Spleen (tissue), 11 donors: ENCODE measurements around the gene ARHGEF1. TPM values are rescaled to one million over a fixed set of nuclear protein-coding genes. Genes with fewer than 3 reads are reported as not detected.
A peak's percentile ranks its signal among the peaks of the same experiment; 100 is the strongest.

Experiments used
- DNase-seq: peaks from one replicate; pipeline ENCODE4 v3.0.0-alpha.2; 2020
- H3K27ac ChIP-seq, 8 donors: fragments of 200-600 bp; sonication (generic) in 7 of 8; 1 replicate in 4 of 8; 2 replicates in 4 of 8; pipeline versions ENCODE4 v1.5.0 to v1.8.0; 2016 to 2021; ENCODE audit warnings: inconsistent platforms in 4 of 8, mild to moderate bottlenecking in 4 of 8, moderate library complexity in 1 of 8
- H3K27me3 ChIP-seq, 7 donors: fragments of 200-600 bp; sonication (generic) in 6 of 7; replicated peaks in 1 of 7; 1 replicate in 4 of 7; 2 replicates in 3 of 7; pipeline versions ENCODE4 v1.5.0 to v1.8.0; 2016 to 2021; ENCODE audit warnings: inconsistent platforms in 3 of 7, mild to moderate bottlenecking in 1 of 7
- H3K36me3 ChIP-seq, 6 donors: fragments of 200-600 bp; sonication (generic) in 5 of 6; 1 replicate in 4 of 6; 2 replicates in 2 of 6; pipeline versions ENCODE4 v1.5.0 to v1.8.0; 2016 to 2021; ENCODE audit warnings: inconsistent platforms in 2 of 6
- H3K4me1 ChIP-seq, 6 donors: fragments of 200-600 bp; sonication (generic) in 5 of 6; 1 replicate in 3 of 6; 2 replicates in 3 of 6; pipeline versions ENCODE4 v1.5.0 to v1.8.0; 2016 to 2021; ENCODE audit warnings: inconsistent platforms in 3 of 6
- H3K4me3 ChIP-seq, 8 donors: fragments of 200-600 bp; sonication (generic) in 7 of 8; 1 replicate in 4 of 8; 2 replicates in 4 of 8; pipeline versions ENCODE4 v1.5.0 to v1.8.0; 2016 to 2021; ENCODE audit warnings: inconsistent platforms in 4 of 8, mild to moderate bottlenecking in 4 of 8, moderate library complexity in 2 of 8
- H3K9me3 ChIP-seq, 8 donors: fragments of 200-600 bp; sonication (generic) in 7 of 8; 1 replicate in 4 of 8; 2 replicates in 4 of 8; pipeline versions ENCODE4 v1.5.0 to v1.8.0; 2016 to 2021; ENCODE audit warnings: inconsistent platforms in 4 of 8
- CTCF ChIP-seq, 11 experiments: fragments of 200-600 bp in 7 of 11; fragments of 450-650 bp in 4 of 11; sonication (generic) in 4 of 11; IDR thresholded peaks in 8 of 11; conservative IDR thresholded peaks in 3 of 11; 1 replicate in 7 of 11; 2 replicates in 4 of 11; pipeline versions ENCODE4 v1.4.0 to v1.8.0; 2016 to 2021; ENCODE audit warnings: antibody characterized with exemption in 11 of 11, inconsistent platforms in 4 of 11, mild to moderate bottlenecking in 1 of 11
- POLR2A ChIP-seq, 3 donors: fragments of 450-650 bp; IDR thresholded peaks; one replicate each; pipeline ENCODE4 v1.5.1; 2017; ENCODE audit warnings: antibody characterized with exemption in 3 of 3, mild to moderate bottlenecking in 1 of 3
- POLR2AphosphoS5 ChIP-seq, 3 donors: sonication (generic); formaldehyde crosslinking; IDR thresholded peaks; one replicate each; pipeline ENCODE4 v1.5.1; 2017; ENCODE audit warnings: antibody characterized with exemption in 3 of 3
- WGBS, 5 donors: extraction: QIAGEN DNeasy Blood & Tissue Kit in 3 of 5; methylation state at CpG; one replicate each; pipeline versions ENCODE4 v1.1.5 to v1.1.7; 2013 to 2018; 5-methylcytosine and 5-hydroxymethylcytosine counted together
- intact Hi-C: fragments of 100-400 bp; cut with DNase I; formaldehyde crosslinking; loops from one replicate; pipeline ENCODE4 v1.15.0; 2023; ENCODE audit warnings: low total_unique reads
- polyA plus RNA-seq, 3 donors: library from polyadenylated mRNA; stranded (reverse); fragments of 200-250 nt; gene quantifications; one replicate each; pipeline ENCODE4 v1.2.1, GENCODE V29; 2013
- total RNA-seq, 7 donors: library from RNA; depleted of rRNA in 3 of 7; stranded (reverse); fragments of >200 nt in 3 of 7; fragmentation: NEBNext Ultra II Directional in 4 of 7; extraction: Animal tissue kit (Norgen Biotek cat#: 25700) in 4 of 7; gene quantifications; one replicate each; pipeline versions ENCODE4 v1.1.0 to v1.2.1, GENCODE V29; 2016 to 2021
- donor health status: healthy with polysubstance abuse.
- donor health status: DM: no; HTN: no; CAD: no; lungs with moderate emphysema.
- donor health status: DM: no; HTN: no; CAD: no.
- donor health status: Bipolar disorder and iron deficiency.
- donor health status: healthy.
- donor health status: DM: no; HTN: no; CAD: no.
- donor health status: DM: yes; HTN: yes; CAD: no.

Gene ARHGEF1
- total and polyA plus RNA-seq, 10 donors, result 238 to 543 (median 383) TPM

GRCh38 chr19:41879670-41880328, 3.2 kb upstream of the ARHGEF1 start:
- 73 to 90% (median 86%) methylated on average over 7 of the region's 7 CpGs for WGBS, 5 donors
- Histone ChIP-seq H3K4me1 (peaks cover 24 to 95% (median 80%) of the 10 kb centered on the region in 6 donors), H3K4me3 (peak overlapping the region in 5 of 8 donors; percentile 56 to 81 (median 65)), H3K36me3 (peaks cover 0 to 34% (median 3%) of the 10 kb centered on the region in 6 donors), H3K27ac (peak overlapping the region in 4 of 8 donors; percentile 88 to 99 (median 96)), H3K27me3 (no peaks in the 10 kb centered on the region), H3K9me3 (no peaks in the 10 kb centered on the region)
- intact Hi-C loops, result no loop called here
- no peak for TF ChIP-seq POLR2A (IDR thresholded peaks at IDR 0.05)
- TF ChIP-seq POLR2AphosphoS5 (IDR thresholded peaks at IDR 0.05), result no peak
- no peak for TF ChIP-seq CTCF (IDR thresholded peaks at IDR 0.05 in 8 of 11, conservative IDR thresholded peaks at IDR 0.05 in 3 of 11)
- DNase-seq, result no peak

GRCh38 chr19:41880329-41880708, 2.7 kb upstream of the ARHGEF1 start:
- 56 to 72% (median 62%) methylated on average over 5 of the region's 5 CpGs for WGBS, 5 donors
- intact Hi-C loops, result no loop called here
- H3K9me3 ChIP-seq, result no peaks in the 10 kb centered on the region
- no peaks in the 10 kb centered on the region for H3K27me3 ChIP-seq
- H3K4me1 ChIP-seq, result peaks cover 29 to 95% (median 81%) of the 10 kb centered on the region in 6 donors
- peak overlapping the region in 4 of 8 donors; percentile 93 to 99 (median 98) for H3K27ac ChIP-seq
- H3K36me3 ChIP-seq, result peaks cover 0 to 39% (median 3%) of the 10 kb centered on the region in 6 donors
- H3K4me3 ChIP-seq, result peak overlapping the region in 3 of 8 donors; percentile 65 to 81 (median 75)
- DNase-seq, result no peak
- TF ChIP-seq CTCF (IDR thresholded peaks at IDR 0.05 in 8 of 11, conservative IDR thresholded peaks at IDR 0.05 in 3 of 11) (no peak), POLR2AphosphoS5 (IDR thresholded peaks at IDR 0.05) (no peak), POLR2A (IDR thresholded peaks at IDR 0.05) (no peak)

GRCh38 chr19:41883463-41883820, 458 bp downstream of the ARHGEF1 start:
- intact Hi-C loops, result no loop called here
- DNase-seq, result no peak
- H3K4me1 ChIP-seq, result peaks cover 28 to 95% (median 82%) of the 10 kb centered on the region in 6 donors
- TF ChIP-seq CTCF (IDR thresholded peaks at IDR 0.05 in 8 of 11, conservative IDR thresholded peaks at IDR 0.05 in 3 of 11) (no peak), POLR2A (IDR thresholded peaks at IDR 0.05) (no peak)
- H3K9me3 ChIP-seq, result no peaks in the 10 kb centered on the region
- H3K27ac ChIP-seq, result peak overlapping the region; percentile 90 to 99 (median 98)
- 0 to 1% (median 0%) methylated on average over 22 to 23 of the region's 23 CpGs for WGBS, 5 donors
- peak overlapping the region; percentile 86 to 99 (median 98) for H3K4me3 ChIP-seq
- H3K36me3 ChIP-seq, result peaks cover 0 to 56% (median 3%) of the 10 kb centered on the region in 6 donors
- no peaks in the 10 kb centered on the region for H3K27me3 ChIP-seq

- peak; percentile 100 for DNase-seq
- intact Hi-C loops, result no loop called here
- Histone ChIP-seq H3K36me3 (peaks cover 0 to 56% (median 8%) of the 10 kb centered on the region in 6 donors), H3K4me1 (peaks cover 28 to 95% (median 82%) of the 10 kb centered on the region in 6 donors), H3K4me3 (peak overlapping the region; percentile 86 to 99 (median 98)), H3K27me3 (no peaks in the 10 kb centered on the region), H3K9me3 (no peaks in the 10 kb centered on the region), H3K27ac (peak overlapping the region; percentile 90 to 99 (median 98))
- peak; percentile 97 to 98 (median 98) for TF ChIP-seq POLR2AphosphoS5 (IDR thresholded peaks at IDR 0.05)
- TF ChIP-seq CTCF (IDR thresholded peaks at IDR 0.05 in 8 of 11, conservative IDR thresholded peaks at IDR 0.05 in 3 of 11), result peak in 9 of 11 experiments; percentile 16 to 62 (median 45)
- peak; percentile 35 to 88 (median 37) for TF ChIP-seq POLR2A (IDR thresholded peaks at IDR 0.05)
- WGBS, 5 donors, result 0 to 1% (median 1%) methylated on average over 39 to 66 of the region's 66 CpGs
These were observed 1.1 kb downstream of the ARHGEF1 start for GRCh38 chr19:41883821-41884733.
